DMS153 treated with DMSO at 0.1 percent for 48 hours (cell line): Measurements from ENCODE around the gene AMOTL1.
A peak's percentile ranks its signal among the peaks of the same experiment; 100 is the strongest.

Experiments used
- DNase-seq: peaks from one replicate; lab custom pipeline; 2025; ENCODE audit not compliant: unreplicated experiment; lab: John Stamatoyannopoulos, UW

AMOTL1 gene

DNA sequence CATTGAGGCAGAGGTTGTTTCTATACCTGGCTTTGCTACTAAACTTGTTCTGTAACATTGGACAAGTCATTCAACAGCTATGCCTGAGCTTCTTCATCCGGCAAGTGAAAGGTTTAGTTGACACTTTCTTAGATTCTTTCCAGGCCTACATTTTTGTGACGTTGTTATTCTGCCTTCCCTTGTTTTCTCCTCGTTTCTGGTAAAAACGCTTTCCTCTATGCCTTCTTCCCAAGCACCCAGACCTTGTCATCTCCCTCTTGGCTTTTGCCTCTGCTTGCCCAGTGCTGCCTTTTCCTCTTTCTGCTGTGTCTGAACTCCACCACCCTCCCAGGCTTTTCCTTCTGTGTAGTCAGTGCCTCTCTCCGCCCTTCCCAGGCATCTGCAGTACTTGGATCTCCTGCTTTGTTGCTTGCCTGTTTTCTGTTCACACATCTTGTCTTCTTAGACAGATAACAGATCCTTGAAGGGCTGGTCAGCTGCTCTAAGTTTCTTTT is 1.4 kb upstream of the AMOTL1 start:
- DNase-seq, result no peak

DNA sequence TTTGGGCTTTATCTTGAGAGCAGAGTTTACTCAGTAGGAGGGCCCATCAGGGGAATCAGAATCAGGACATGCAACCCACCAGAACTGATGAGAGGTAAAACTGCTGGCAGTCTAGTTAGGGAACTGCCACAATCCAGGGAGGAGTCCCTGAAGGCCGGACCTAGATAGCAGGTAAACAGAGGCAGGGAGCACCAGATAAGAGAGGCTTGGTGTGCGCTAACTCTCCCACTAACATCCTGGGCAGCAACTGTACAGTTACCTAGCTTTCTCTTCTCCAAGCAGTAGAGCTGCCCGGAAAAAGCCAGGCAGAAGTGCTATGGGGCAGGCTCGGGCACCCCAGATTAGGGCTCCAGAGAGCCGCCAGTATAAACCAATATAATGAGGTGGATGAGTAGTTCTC is 865 bp upstream of the AMOTL1 start:
- DNase-seq, result no peak

GRCh38 chr11:94768602-94769541 is 716 bp downstream of the AMOTL1 start:
- DNase-seq, result no peak

- DNase-seq, result no peak
These were observed 1.7 kb downstream of the AMOTL1 start for GRCh38 chr11:94769880-94770279.

DNA sequence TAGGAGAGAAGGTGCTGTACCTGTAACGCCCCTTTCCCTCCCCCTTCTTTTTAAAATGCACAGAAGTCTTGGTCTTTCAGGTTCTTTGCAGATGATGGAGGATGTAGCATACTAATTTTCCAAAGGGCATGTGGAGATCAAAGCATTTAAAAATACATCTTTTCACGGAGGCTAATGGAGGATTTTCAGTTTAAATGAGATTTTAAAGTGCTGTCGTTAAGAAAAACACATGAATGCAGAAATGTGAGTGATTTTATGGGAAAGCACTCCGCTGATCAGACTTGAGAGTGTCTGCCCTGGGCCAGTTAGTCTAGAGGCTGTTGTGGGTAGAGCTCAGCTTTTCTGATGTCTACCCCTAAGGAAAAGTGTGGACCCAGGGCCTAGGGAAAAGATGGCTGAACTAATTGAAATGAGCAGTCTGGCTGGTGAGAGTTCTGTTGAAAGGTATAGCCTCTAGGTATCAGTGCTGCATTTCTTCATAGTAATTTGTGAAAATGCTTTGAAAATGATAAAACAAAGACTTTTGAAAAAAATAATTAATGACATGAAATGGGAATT is 2.5 kb downstream of the AMOTL1 start:
- DNase-seq, result no peak

DNA sequence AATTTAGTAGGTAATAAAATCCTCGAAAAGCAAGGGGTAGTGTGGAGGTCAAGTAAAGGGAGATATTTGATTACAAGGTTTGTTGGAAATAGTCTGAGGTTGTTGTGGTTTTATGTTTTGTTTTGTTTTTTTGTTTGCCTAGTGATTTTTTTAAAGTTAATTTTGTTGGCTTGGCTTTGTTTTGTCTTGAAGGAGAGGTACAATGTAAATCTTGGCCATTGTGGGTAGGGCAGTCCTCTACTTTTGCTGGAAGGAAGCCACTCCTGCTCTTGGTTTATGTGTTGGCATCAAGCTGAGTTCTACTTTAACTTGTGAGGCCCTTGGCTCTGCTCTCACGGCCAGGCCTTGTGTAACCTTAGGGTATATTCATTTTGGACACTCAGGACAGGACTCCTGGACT is 3.2 kb downstream of the AMOTL1 start:
- no peak for DNase-seq

- DNase-seq, result no peak
These were observed 3.8 kb downstream of the AMOTL1 start for GRCh38 chr11:94771951-94772350.

GRCh38 chr11:94773842-94774241 is 5.7 kb downstream of the AMOTL1 start:
- no peak for DNase-seq

- DNase-seq, result peak; percentile 22
These were observed 6.2 kb downstream of the AMOTL1 start for GRCh38 chr11:94774345-94774744.

- peak; percentile 53 for DNase-seq
These were observed 7.6 kb downstream of the AMOTL1 start for GRCh38 chr11:94775567-94776327.

DNA sequence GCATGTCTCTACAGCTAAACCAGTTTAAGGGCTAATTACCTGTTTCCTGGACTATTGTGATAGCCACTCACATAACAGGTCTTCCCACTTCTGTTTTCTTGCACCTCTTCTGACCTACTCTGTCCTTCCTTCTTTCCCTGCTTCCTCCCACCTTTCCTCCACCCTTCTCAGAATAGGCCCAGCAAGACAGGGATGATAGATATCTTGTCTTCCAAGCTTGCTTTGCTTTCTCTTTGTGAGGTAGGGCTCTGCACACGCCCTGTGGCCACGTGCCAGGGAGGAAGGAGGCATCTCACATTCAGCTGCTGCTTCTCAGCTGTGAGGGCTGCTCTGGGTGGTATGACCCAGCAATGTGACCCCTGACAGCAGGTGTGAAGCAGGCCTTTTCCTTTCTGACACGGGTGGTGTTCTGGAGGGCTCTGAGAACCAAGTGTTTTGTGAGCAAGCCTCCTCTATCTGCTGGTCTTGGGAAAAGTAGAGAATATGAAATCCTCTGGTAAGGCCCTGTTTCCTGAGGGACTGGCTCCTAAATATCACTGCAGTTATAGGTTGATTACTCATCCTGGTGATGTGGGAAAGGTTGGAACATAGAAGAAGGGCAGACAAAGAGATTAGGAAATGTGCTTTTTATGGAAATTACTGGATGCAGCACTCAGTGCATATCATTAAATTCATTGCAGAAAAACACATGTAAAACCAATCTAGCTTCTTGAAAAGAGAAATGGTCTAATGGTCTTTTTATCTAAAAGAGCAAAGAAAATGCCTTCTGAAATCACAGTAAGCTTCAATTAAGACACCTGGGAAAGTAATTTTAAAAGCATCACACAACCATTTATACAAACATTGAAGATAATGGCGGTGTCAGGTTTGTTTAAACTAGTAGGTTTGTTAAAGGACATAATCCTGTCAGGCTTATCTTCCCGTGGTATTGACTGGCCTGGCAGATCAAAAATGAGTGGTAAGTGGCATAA is 8.5 kb downstream of the AMOTL1 start:
- DNase-seq, result peak; percentile 87

GRCh38 chr11:94780432-94780831 is 12.3 kb downstream of the AMOTL1 start:
- DNase-seq, result no peak

DNA sequence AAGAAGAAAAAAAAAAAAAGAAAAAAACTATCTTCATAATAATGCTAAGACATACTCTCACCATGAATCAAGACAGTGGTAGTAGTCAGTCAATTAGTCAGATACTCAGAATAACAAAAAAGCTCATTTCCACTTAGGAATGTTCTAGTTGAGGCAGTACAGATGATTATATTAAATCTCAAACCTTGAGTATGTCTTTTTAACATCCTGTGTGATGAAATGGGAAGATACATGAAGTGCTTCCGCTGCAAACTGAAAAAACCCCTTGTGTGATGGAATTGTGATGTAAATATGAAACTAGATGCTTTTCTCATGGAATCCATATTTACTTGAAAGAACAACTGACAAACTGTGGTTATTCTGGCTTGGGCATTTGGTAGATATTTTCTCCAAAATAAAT is 13.7 kb downstream of the AMOTL1 start:
- DNase-seq, result no peak

- no peak for DNase-seq
These were observed 14.3 kb downstream of the AMOTL1 start for GRCh38 chr11:94782446-94782845.

DNA sequence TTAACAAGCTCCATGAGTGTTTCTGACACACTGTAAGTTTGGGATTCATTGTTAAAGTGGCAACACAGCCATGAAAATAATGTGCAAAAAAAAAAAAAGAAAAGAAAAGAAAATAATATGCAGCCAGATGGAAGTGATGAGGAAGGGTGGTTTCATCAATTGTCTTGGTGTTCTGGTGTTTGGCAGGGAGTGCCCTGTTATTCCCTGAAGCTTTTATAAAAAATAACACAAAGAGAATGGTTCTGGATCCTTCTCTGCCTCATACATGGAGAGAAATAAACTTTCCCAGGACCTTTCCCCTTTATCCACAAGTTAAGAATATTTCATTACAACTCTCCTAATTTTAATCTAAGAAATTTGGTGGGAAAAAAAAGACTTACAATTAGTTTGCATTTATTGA is 16.7 kb downstream of the AMOTL1 start:
- DNase-seq, result no peak

DNA sequence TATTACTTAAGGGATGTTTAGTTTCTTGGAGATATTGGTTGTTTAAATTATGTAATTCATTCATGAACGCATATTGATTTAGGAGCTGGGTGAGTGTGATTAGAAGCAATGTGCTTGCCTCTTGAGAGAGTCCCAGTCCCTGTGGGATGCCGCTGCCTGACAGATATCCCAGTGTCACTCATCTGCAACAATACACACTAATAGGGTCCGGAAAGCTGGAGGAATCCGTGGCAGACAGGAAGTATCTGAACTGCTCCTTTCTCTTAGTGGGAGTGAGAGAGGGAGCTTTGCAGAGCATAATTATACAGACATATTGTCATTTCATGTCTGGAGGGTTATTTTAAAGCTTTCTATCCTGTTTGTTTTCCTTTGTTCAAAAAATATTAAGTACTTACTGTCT is 17.4 kb downstream of the AMOTL1 start:
- peak; percentile 10 for DNase-seq

- peak; percentile 5 for DNase-seq
These were observed 18.3 kb downstream of the AMOTL1 start for GRCh38 chr11:94786264-94787126.

DNA sequence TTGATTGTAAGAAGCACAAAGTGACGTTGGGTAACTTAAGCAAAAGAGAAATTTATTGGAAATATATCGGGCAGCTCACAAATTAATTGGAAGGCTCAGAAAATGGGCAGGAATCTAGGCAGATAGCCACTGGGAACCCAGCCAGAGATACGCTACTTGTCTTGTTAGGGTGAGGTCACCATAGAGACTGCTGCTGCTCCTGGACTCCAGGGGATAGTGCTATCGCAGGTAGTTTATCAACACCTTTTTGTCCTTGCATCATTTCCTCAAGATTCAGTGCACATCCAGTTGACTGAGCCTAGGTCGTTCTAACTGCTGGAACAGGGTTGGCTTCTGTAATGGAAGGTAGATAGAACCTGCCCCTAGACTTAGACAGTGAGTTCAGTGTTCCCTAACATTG is 19.6 kb downstream of the AMOTL1 start:
- no peak for DNase-seq

DNA sequence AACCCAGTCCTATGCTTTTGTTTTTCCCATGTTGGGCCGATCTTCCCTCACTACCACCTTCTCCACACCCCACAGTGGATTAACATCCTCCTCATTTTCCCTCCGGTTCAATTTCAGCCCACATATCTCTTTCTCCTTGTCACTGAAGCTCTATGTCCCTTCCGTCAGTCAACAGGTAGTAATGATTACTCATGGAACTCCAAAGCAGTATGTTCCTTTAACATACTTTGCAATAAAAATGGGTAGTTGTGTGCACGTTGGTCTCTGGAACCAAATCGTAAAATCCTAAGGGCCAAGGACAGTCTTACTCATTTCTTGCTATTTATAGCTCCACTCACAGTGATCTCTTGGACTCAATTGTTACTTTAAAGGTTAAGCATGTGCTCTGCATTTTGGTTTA is 20.2 kb downstream of the AMOTL1 start:
- no peak for DNase-seq

- no peak for DNase-seq
These were observed 22.0 kb downstream of the AMOTL1 start for GRCh38 chr11:94790197-94790596.
